Measurements from ENCODE around the gene THAP12. TPM values are rescaled to one million over a fixed set of nuclear protein-coding genes. Genes with fewer than 3 reads are reported as not detected.

THAP12 gene
- total and polyA plus RNA-seq, 2 of the 13 experiments (the other 11 are each of a cell fraction or from before 2014, with no cell fraction given): 18.8 to 51.3 TPM

DNA sequence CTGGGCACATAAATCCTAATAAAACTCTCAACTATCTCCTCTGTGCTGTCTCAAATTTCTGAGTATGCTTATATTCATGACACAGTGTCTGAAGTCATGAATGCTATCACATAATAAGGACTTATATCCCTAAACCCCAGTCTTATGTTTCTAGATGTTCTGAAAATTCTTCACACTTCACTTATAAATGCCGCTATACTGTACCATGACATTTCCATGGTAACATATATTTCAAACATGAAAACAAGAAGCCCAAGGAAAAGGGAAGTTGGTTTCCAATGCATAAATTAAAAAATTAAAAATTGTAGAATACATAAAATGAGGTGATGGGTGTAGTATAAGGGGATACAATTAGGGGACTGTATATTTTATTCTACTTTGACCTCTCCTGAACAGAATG, 11.9 kb upstream of the THAP12 start:
- no peaks in the 10 kb centered on the region for H4K20me1 ChIP-seq (ENCODE audit: insufficient read depth, low read length)
- WGBS (ENCODE audit: low lambda C conversion rate): 100% methylated on average over 1 of the region's 1 CpG
- H3K36me3 ChIP-seq (replicated peaks in 1 of 2; ENCODE audit: control insufficient read depth in 1 of 2, insufficient read depth in 2 of 2, low read length in 2 of 2): no peaks in the 10 kb centered on the region
- FAIRE-seq (no peak), DNase-seq (ENCODE audit: low spot score) (no peak), ATAC-seq (no peak)
- no peak overlapping the region for H2AFZ ChIP-seq (ENCODE audit: low read length)
- TF ChIP-seq ZBTB46 (CRISPR knock-in tag; IDR thresholded peaks at IDR 0.05; ENCODE audit: borderline replicate concordance): no peak
- TF ChIP-seq DNMT3B (CRISPR knock-in tag; conservative IDR thresholded peaks at IDR 0.05): no peak
- TF ChIP-seq, protein P1, sequence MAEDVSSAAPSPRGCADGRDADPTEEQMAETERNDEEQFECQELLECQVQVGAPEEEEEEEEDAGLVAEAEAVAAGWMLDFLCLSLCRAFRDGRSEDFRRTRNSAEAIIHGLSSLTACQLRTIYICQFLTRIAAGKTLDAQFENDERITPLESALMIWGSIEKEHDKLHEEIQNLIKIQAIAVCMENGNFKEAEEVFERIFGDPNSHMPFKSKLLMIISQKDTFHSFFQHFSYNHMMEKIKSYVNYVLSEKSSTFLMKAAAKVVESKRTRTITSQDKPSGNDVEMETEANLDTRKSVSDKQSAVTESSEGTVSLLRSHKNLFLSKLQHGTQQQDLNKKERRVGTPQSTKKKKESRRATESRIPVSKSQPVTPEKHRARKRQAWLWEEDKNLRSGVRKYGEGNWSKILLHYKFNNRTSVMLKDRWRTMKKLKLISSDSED (CRISPR knock-in tag; IDR thresholded peaks at IDR 0.05): no peak
- TF ChIP-seq NCOA5 (CRISPR knock-in tag; IDR thresholded peaks at IDR 0.05): no peak
- TF ChIP-seq, protein P2, sequence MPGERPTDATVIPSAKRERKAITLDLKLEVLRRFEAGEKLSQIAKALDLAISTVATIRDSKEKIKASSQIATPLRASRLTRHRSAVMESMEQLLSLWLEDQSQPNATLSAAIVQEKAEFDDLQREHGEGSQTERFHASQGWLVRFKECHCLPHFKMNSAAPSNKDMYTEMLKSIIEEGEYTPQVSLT (CRISPR knock-in tag; IDR thresholded peaks at IDR 0.05; ENCODE audit: borderline replicate concordance, low read depth): no peak
- no peak for TF ChIP-seq ZSCAN5A (CRISPR knock-in tag; IDR thresholded peaks at IDR 0.05; ENCODE audit: borderline replicate concordance)
- TF ChIP-seq ATF6 (CRISPR knock-in tag; conservative IDR thresholded peaks at IDR 0.05): no peak
- no peak for TF ChIP-seq POLR2G (IDR thresholded peaks at IDR 0.05; ENCODE audit: low read depth, low read length)
- H3K27ac ChIP-seq (ENCODE audit: extremely low read length, insufficient read depth, low read length): no peak overlapping the region
- no peaks in the 10 kb centered on the region for H3K27me3 ChIP-seq (ENCODE audit: control insufficient read depth in 1 of 2, insufficient read depth in 2 of 2, low read length in 2 of 2)
- no peak overlapping the region for H3K9ac ChIP-seq (ENCODE audit: insufficient read depth, low read depth, low read length)
- BruUV-seq (replicated peaks): no TSS peak
- CTCF ChIA-PET (ENCODE audit: low intra/inter-chr PET ratio, low total read pairs): no interaction called here
- POLR2A ChIA-PET: no interaction called here
- intact Hi-C loops (cut with micrococcal nuclease; ENCODE audit: unreplicated experiment): no loop called here
- H3K4me3 ChIP-seq (replicated peaks in 1 of 3; ENCODE audit: insufficient read depth in 1 of 3, low read depth in 2 of 3, low read length in 3 of 3): no peak overlapping the region
- H3K4me1 ChIP-seq (ENCODE audit: insufficient read depth, low read length): peaks cover 20% of the 10 kb centered on the region
- H3K79me2 ChIP-seq (ENCODE audit: insufficient read depth, low read length): no peaks in the 10 kb centered on the region
- H3K4me2 ChIP-seq (ENCODE audit: low read depth, low read length): no peak overlapping the region
- H3K9me3 ChIP-seq (ENCODE audit: low read length): no peaks in the 10 kb centered on the region
- in situ Hi-C loops (cut with HindIII; ENCODE audit: extremely low pct_ligation_motif_present, low pct_unique_long_range_greater_than_20kb): no loop called here

All from HepG2 (cell line).